Activated CD4-positive, alpha-beta T cell treated with anti-CD3 and anti-CD28 coated beads, Interleukin-2, amount 10 ng/mL, durations not matched to agents 24 days and 14 days (primary cell): ENCODE measurements around the gene HOXA9. TPM values are rescaled to one million over a fixed set of nuclear protein-coding genes. Genes with fewer than 3 reads are reported as not detected.
A peak's percentile ranks its signal among the peaks of the same experiment; 100 is the strongest.

Source experiments
- DNase-seq: peaks from one replicate; pipeline ENCODE4 v3.0.0; 2022
- H3K27ac Mint-ChIP-seq: one replicate; pipeline ENCODE4 v1.8.0; 2022; ENCODE audit warnings: mild to moderate bottlenecking, mixed read lengths
- H3K27me3 Mint-ChIP-seq: one replicate; pipeline ENCODE4 v1.8.0; 2022; ENCODE audit warnings: mixed read lengths
- H3K36me3 Mint-ChIP-seq: one replicate; pipeline ENCODE4 v1.8.0; 2022; ENCODE audit warnings: low read depth, mild to moderate bottlenecking, mixed read lengths
- H3K4me1 Mint-ChIP-seq: one replicate; pipeline ENCODE4 v1.8.0; 2021; ENCODE audit warnings: mixed read lengths
- H3K4me3 Mint-ChIP-seq: one replicate; pipeline ENCODE4 v1.8.0; 2022; ENCODE audit warnings: mild to moderate bottlenecking, moderate library complexity, mixed read lengths
- H3K9me3 Mint-ChIP-seq: one replicate; pipeline ENCODE4 v1.8.0; 2021; ENCODE audit warnings: mixed read lengths
- intact Hi-C: fragments of 100-400 bp; cut with micrococcal nuclease; formaldehyde crosslinking; loops from one replicate; pipeline ENCODE4 v1.15.1; 2023
- total RNA-seq: library from RNA; stranded (reverse); gene quantifications from 2 replicates; pipeline ENCODE4 v1.2.3, GENCODE V29; 2022

The HOXA9 gene
- total RNA-seq, 1 donor from 2014 or later: not detected

GRCh38 chr7:27179503-27180430, 14.4 kb upstream of the HOXA9 start:
- Mint-ChIP-seq H3K9me3 (no peaks in the 10 kb centered on the region), H3K4me1 (peaks cover 5% of the 10 kb centered on the region), H3K4me3 (peak overlapping the region; percentile 51), H3K27me3 (peaks cover 63% of the 10 kb centered on the region), H3K27ac (no peak overlapping the region), H3K36me3 (peaks cover 4% of the 10 kb centered on the region)
- DNase-seq: peak; percentile 88
- intact Hi-C loops: no loop called here

DNA sequence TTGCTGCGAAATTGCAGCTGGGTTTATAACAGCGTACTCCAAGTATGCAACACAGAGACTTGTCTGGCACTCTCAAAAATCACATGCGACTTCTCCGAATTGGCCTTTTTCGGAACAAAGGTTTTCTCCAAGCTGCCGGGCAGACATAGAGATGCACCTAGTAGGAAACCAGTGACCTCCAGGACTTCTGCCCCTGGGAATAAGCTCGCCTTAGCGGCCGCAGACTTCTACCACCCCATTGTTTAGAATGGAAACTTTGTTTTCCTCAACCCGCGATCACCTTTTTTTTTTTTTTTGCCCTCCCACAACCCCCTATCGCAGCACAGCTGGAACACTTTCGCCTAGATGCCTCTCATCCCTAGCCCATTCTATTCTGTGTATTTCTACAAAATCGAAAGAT, 13.7 kb upstream of the HOXA9 start:
- no peaks in the 10 kb centered on the region for H3K9me3 Mint-ChIP-seq
- peaks cover 3% of the 10 kb centered on the region for H3K4me1 Mint-ChIP-seq
- intact Hi-C loops: no loop called here
- no peak overlapping the region for H3K27ac Mint-ChIP-seq
- DNase-seq: no peak
- H3K27me3 Mint-ChIP-seq: peaks cover 64% of the 10 kb centered on the region
- H3K36me3 Mint-ChIP-seq: peaks cover 2% of the 10 kb centered on the region
- no peak overlapping the region for H3K4me3 Mint-ChIP-seq

DNA sequence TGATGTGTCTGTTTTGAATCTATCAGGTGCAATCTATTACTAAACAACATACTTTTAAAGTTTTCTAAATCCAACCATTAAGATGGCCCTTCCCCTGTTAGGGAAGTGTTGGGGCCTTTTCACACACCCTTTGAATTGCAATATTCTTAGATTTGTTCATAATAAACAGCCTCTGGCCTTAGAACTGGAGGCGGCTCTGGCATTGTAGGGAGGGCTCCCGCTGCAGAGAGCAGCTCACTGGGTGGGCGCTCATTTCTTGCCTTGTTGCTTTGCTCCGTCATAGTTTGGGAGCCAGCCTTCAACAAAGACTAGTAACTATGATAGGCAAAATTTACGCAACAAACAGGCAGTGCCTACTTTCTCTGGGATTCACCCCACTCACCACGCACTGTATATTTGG, 13.0 kb upstream of the HOXA9 start:
- intact Hi-C loops: no loop called here
- H3K9me3 Mint-ChIP-seq: no peaks in the 10 kb centered on the region

GRCh38 chr7:27177795-27178320, 12.5 kb upstream of the HOXA9 start:
- peaks cover 3% of the 10 kb centered on the region for H3K4me1 Mint-ChIP-seq
- no peaks in the 10 kb centered on the region for H3K9me3 Mint-ChIP-seq
- H3K4me3 Mint-ChIP-seq: no peak overlapping the region
- H3K27me3 Mint-ChIP-seq: peaks cover 57% of the 10 kb centered on the region
- DNase-seq: no peak
- H3K36me3 Mint-ChIP-seq: peaks cover 2% of the 10 kb centered on the region
- intact Hi-C loops: no loop called here
- no peak overlapping the region for H3K27ac Mint-ChIP-seq

More for the DNA sequence above, 13.0 kb upstream of the HOXA9 start:
- Mint-ChIP-seq H3K4me1 (peaks cover 3% of the 10 kb centered on the region), H3K27me3 (peaks cover 60% of the 10 kb centered on the region), H3K27ac (no peak overlapping the region), H3K4me3 (no peak overlapping the region), H3K36me3 (peaks cover 2% of the 10 kb centered on the region)
- DNase-seq: no peak

GRCh38 chr7:27176962-27177794, 11.8 kb upstream of the HOXA9 start:
- no peak for DNase-seq
- Mint-ChIP-seq H3K9me3 (peaks cover 3% of the 10 kb centered on the region), H3K4me1 (peaks cover 3% of the 10 kb centered on the region), H3K36me3 (peaks cover 2% of the 10 kb centered on the region), H3K27ac (no peak overlapping the region), H3K4me3 (no peak overlapping the region), H3K27me3 (peaks cover 54% of the 10 kb centered on the region)
- intact Hi-C loops: no loop called here

- intact Hi-C loops: no loop called here
- Mint-ChIP-seq H3K4me1 (peaks cover 7% of the 10 kb centered on the region), H3K9me3 (peaks cover 5% of the 10 kb centered on the region), H3K27me3 (peaks cover 59% of the 10 kb centered on the region), H3K4me3 (no peak overlapping the region), H3K36me3 (peaks cover 2% of the 10 kb centered on the region), H3K27ac (no peak overlapping the region)
- DNase-seq: no peak
These were observed 11.1 kb upstream of the HOXA9 start for GRCh38 chr7:27176524-27176845.

GRCh38 chr7:27175626-27176523, 10.5 kb upstream of the HOXA9 start:
- intact Hi-C loops: no loop called here
- no peak for DNase-seq
- Mint-ChIP-seq H3K27me3 (peaks cover 60% of the 10 kb centered on the region), H3K27ac (no peak overlapping the region), H3K4me1 (peaks cover 8% of the 10 kb centered on the region), H3K36me3 (peaks cover 2% of the 10 kb centered on the region), H3K4me3 (no peak overlapping the region), H3K9me3 (peaks cover 5% of the 10 kb centered on the region)

- H3K27me3 Mint-ChIP-seq: peaks cover 63% of the 10 kb centered on the region
- H3K27ac Mint-ChIP-seq: peak overlapping the region; percentile 51
- no peak for DNase-seq
- peaks cover 8% of the 10 kb centered on the region for H3K4me1 Mint-ChIP-seq
- H3K9me3 Mint-ChIP-seq: peaks cover 8% of the 10 kb centered on the region
- H3K36me3 Mint-ChIP-seq: peaks cover 3% of the 10 kb centered on the region
- no peak overlapping the region for H3K4me3 Mint-ChIP-seq
- intact Hi-C loops: no loop called here
These were observed 9.7 kb upstream of the HOXA9 start for GRCh38 chr7:27174874-27175625.

- Mint-ChIP-seq H3K27ac (peak within 1 kb of the TSS; percentile 51), H3K27me3 (peaks cover 58% of the 10 kb centered on the region), H3K36me3 (peaks cover 3% of the 10 kb centered on the region), H3K4me1 (peaks cover 5% of the 10 kb centered on the region), H3K9me3 (peaks cover 8% of the 10 kb centered on the region), H3K4me3 (no peak within 1 kb of the TSS)
- intact Hi-C loops: loop anchor here (2.0 kb wide), 2 partner anchors 17 to 23 kb away; partner anchors contain the start of gene HOXA7
- DNase-seq: no peak
These were observed 8.9 kb upstream of the HOXA9 start, which contains the start of gene HOXA10 for GRCh38 chr7:27173956-27174873. Gene HOXA10 (minus strand): TSS chr7:27174320. CDS start chr7:27174306, 14 bp downstream.

- H3K36me3 Mint-ChIP-seq: peaks cover 7% of the 10 kb centered on the region
- H3K27ac Mint-ChIP-seq: no peak overlapping the region
- peak; percentile 59 for DNase-seq
- peaks cover 5% of the 10 kb centered on the region for H3K4me1 Mint-ChIP-seq
- intact Hi-C loops: loop anchor here (2.0 kb wide), 2 partner anchors 17 to 23 kb away; partner anchors contain the start of gene HOXA7
- H3K9me3 Mint-ChIP-seq: peaks cover 8% of the 10 kb centered on the region
- H3K27me3 Mint-ChIP-seq: peaks cover 59% of the 10 kb centered on the region
- no peak overlapping the region for H3K4me3 Mint-ChIP-seq
These were observed 8.2 kb upstream of the HOXA9 start for GRCh38 chr7:27173511-27173955.

- Mint-ChIP-seq H3K27ac (no peak overlapping the region), H3K9me3 (peaks cover 8% of the 10 kb centered on the region), H3K4me1 (peaks cover 5% of the 10 kb centered on the region), H3K27me3 (peaks cover 60% of the 10 kb centered on the region), H3K4me3 (no peak overlapping the region), H3K36me3 (peaks cover 7% of the 10 kb centered on the region)
- DNase-seq: no peak
- intact Hi-C loops: loop anchor here (2.0 kb wide), 2 partner anchors 16 to 24 kb away; partner anchors contain the start of gene HOXA7
These were observed 7.6 kb upstream of the HOXA9 start for GRCh38 chr7:27172823-27173510.
